Measurements from ENCODE around the gene GSTA4.

GRCh38 chr6:53015486-53015885 is 20.4 kb upstream of the GSTA4 start:
- TF ChIP-seq MTA3 (CRISPR knock-in tag; IDR thresholded peaks at IDR 0.05) (no peak), MAFK (conservative IDR thresholded peaks at IDR 0.05 in 1 of 2, IDR thresholded peaks at IDR 0.05 in 1 of 2; ENCODE audit: low read length in 2 of 2) (no peak), ATF3 (CRISPR knock-in tag; IDR thresholded peaks at IDR 0.05) (no peak), CTCF (CRISPR knock-in tag; IDR thresholded peaks at IDR 0.05) (no peak), ZNF766 (CRISPR knock-in tag; IDR thresholded peaks at IDR 0.05; ENCODE audit: borderline replicate concordance) (no peak), MAZ (IDR thresholded peaks at IDR 0.05; ENCODE audit: borderline replicate concordance, low read depth, low read length) (no peak), MAZ (CRISPR knock-in tag; IDR thresholded peaks at IDR 0.05; ENCODE audit: low read depth) (no peak)
